Activated CD4-positive, CD25-positive, alpha-beta regulatory T cell (primary cell): ENCODE results near the gene FCN3.

Source experiments
- DNase-seq, 4 experiments: peaks; one replicate each; lab custom pipeline; 2025; lab: John Stamatoyannopoulos, UW

Gene FCN3

GRCh38 chr1:27341525-27342252 lies 32.9 kb downstream of the FCN3 start, which contains the start of gene SYTL1:
SYTL1 (plus strand) TSS chr1:27342022; CDS start chr1:27345335, 3,313 bp downstream.
- peak in 3 of 4 experiments; percentile 11 to 45 (median 40) for DNase-seq

DNA sequence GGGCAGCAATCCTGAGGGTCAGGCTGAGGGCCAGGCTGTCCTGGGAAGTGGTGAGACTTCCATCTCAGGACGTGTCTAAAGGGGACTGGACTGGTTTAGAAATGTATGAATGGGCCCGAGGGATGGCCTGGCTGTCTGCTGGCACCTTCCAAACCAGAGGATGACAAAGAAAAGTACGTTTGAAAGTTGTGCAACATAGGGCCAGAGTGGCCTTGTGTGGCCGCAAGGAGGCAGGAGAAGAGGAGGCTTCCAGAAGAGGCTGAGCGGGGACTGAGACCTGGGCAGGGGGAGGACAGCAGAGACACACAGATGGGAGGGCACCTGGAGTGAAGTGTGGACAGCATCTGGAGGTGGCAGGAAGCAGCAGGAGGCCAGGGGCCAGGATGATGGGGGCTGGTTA lies 35.4 kb downstream of the FCN3 start:
- DNase-seq: no peak

- DNase-seq: no peak
These were observed 35.9 kb downstream of the FCN3 start for GRCh38 chr1:27338751-27339150.

DNA sequence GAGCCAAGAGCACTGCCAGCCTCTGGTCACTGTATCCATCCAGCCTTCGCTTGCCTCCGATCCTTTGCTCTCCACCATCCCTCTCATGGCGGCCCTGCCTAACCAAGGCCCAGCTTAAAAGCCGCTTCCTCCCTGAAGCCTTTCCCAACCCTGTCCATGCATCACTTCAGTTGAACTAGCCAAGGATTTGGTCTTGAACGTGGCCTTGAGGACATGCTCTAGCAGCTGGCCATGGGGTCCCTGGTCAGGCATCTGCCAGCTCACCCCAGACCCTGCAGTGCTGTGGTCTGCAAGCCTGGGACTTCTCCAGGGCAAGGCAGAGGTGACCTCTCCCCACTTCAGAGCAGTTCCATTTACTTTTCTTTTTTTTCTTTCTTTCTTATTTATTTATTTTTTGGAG lies 37.9 kb downstream of the FCN3 start:
- no peak for DNase-seq

DNA sequence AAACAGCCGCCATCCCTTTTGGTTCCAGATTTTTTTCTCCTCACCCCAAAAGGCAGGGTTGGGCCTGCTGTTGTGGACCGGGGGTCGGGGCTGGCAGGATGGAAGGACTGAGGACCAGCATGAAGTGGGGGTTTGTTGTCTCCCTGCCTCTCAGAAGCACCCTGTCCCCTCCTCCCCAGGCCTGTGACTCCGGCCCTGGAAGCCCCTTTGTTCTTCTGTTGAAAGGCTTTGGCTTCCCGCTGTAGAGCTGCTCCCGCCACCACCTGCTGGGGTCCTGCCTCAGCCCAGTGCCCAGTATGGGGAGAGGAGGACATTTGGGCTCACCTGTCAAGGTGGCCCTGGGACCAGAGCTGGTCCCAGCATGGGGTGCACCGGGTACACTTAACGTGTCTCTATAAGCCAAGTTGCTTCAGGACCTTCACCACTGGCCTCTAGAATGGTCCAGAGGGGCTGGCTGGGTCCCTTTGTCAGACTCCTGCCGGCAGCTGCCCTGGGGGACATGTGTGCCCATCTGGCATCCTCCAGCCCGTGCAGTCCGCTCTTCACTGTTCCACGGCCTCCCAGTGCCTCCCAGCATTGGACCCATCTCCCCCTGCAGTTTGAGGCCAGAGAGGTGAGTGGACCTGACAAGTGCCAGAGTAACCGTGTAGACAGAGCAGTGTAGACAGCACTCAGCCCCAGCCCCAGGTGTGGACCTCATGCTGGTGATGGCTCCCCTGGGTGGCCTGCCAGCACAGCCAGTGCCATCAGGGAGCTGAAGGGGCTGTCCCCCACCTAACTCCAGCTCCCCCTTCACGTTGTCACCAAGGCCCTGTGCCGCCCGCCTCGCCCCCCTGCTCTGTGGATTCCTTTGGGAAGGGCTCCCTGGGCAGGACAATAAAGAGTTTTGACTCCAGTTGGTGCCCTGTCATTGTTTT lies 38.9 kb downstream of the FCN3 start:
- no peak for DNase-seq

DNA sequence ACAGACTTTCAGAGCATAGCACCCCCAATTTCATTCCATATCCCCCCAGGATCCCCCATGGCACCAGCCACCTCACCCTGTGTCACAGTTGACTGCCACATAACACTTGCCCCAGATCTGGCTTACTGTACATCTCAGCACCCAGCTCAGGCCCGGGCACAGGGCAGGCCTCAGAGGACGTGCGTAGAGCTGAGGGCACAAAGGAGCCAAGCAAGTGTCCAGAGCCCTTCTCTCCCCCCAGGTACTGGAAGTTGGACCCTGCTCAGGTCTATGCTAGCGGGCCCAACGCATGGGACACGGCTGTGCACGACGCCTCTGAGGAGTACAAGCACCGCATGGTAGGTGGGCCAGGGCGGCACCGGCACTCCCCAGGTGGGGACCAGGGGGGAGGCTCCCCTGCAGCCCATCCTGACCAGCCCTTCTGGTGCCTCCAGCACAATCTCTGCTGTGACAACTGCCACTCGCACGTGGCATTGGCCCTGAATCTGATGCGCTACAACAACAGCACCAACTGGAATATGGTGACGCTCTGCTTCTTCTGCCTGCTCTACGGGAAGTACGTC lies 40.8 kb downstream of the FCN3 start:
- no peak for DNase-seq

DNA sequence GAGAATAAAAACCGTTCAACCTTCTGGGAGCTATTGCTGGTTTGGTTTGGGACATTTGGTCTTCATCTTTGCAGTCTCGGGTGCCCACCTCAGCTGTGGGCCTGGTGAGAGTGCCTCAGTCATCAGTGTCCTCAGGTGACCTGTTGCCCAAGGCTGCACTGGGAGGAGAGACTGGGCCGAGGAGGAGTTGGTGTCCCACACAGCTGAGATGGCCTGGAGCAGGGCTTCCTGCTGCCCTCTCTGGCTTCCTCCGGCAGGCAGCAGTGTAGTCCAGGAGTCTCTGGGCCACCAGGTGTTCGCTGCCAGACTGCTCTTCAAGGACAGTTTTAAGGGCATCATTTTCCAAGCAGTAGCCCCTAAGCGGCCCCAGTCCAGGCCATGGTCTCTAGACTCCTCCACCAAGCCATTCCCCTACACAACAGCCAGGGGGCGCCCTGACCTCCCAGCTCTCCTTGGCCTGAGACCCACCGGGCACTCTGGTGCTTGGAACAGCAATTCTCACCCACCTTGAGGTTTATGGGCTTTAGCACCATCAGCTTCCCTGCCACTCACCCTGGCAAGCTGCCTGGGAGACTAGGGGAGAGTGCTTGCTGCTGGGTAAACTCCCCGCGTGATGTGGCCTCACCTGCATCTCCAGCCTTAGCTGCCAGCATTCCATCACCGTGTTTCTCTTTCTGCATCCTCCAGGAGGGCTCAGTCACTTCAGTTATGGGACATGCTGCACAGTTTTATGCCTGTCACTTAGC lies 41.9 kb downstream of the FCN3 start:
- peak in 2 of 4 experiments; percentile 20 to 40 for DNase-seq

- no peak for DNase-seq
These were observed 42.7 kb downstream of the FCN3 start for GRCh38 chr1:27331922-27332321.

GRCh38 chr1:27331426-27331825 lies 43.2 kb downstream of the FCN3 start:
- no peak for DNase-seq

DNA sequence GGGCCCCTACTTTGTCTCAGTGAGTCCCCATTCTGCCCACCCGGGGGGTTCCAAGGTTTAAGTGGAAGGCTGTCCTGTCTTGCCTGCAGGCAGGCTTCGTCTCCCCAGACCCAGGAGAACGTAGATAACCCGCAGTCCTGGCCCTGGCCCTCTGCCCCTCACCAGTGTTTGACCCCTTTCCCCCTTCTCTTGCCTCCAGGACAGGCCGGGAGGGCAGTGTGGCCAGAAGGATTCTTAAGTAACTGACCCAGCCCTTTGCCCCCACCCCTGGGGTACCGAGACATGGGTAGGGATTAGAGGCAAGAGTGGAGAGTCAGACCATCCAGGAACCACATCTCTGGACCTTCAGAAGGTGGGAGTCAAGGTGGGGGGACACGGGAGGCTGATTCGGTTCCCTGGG lies 43.8 kb downstream of the FCN3 start:
- DNase-seq: no peak

DNA sequence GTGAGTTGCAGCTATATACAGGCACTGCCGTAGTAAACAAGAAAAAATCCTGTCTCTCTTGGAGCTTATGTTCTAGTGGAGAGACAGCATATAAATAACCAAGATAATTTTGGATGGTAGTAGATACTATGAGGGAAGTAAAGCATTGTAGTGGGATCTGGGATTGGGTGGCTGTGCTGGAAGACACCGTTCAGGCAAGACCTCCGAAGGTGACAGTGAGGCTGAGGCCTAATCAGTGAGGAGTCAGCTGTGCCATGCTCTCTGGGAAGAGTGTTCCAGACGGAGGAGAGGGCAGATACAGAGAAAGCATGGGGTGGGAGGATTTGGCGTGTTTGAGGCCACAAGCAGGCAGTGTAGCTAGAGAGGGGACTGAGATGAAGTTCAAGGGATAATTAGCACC lies 46.7 kb downstream of the FCN3 start:
- no peak for DNase-seq

GRCh38 chr1:27325286-27325685 lies 49.3 kb downstream of the FCN3 start:
- DNase-seq: no peak

- DNase-seq: no peak
These were observed 51.9 kb downstream of the FCN3 start for GRCh38 chr1:27322569-27323240.

DNA sequence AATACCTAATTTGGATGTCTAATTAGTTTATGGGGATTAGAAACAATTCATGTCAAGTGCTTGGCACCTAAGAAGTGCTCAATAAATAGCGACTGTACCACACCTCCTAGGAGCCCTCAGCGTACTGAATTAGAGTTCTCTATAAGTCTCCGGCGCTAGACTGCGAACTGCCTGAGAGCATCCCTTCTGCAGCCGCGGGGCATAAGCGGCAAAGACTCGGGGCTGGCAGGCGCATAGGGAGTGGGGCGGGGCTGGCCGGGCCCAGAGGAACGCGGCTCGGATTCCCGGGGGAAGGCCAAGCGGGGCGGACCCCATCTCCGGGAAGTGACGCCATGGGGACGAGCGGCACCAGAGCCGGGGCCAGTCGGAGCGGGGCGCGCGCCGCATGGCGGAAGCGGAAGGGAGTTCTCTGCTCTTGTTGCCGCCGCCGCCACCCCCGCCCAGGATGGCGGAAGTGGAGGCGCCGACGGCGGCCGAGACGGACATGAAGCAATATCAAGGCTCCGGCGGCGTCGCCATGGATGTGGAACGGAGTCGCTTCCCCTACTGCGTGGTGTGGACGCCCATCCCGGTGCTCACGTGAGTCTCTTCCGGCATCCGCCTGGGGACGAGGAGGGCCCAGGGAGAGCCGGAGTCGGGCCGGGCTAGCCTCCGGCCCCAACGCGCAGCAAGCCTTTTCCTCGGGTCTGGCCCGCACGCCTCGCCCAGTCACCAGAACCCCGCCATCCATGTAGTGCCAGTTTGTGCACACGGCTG lies 52.6 kb downstream of the FCN3 start, which contains the start of gene TMEM222:
Gene TMEM222 (plus strand): TSS at position 351 of the 756 bp plus-strand sequence. CDS start 35 bp downstream, at position 386.
- DNase-seq: peak; percentile 93 to 98 (median 96)
